ENCODE data around the gene NRXN3.

NRXN3 gene

GRCh38 chr14:78170203-78170602 lies at the start of gene NRXN3:
Gene NRXN3 (plus strand): TSS chr14:78170373. CDS start chr14:78243094, 72,721 bp downstream.
- H3K4me3 ChIP-seq (ENCODE audit: low read depth, low read length), result peak within 1 kb of the TSS; percentile 30

- H3K4me3 ChIP-seq (ENCODE audit: low read depth, low read length), result no peak overlapping the region
Observed at GRCh38 chr14:78122436-78122835, 47.7 kb upstream of the NRXN3 start.

GRCh38 chr14:78123650-78124253 lies 46.4 kb upstream of the NRXN3 start:
- no peak overlapping the region for H3K4me3 ChIP-seq (ENCODE audit: low read depth, low read length)

GRCh38 chr14:78127961-78128360 lies 42.2 kb upstream of the NRXN3 start:
- no peak overlapping the region for H3K4me3 ChIP-seq (ENCODE audit: low read depth, low read length)

- no peak overlapping the region for H3K4me3 ChIP-seq (ENCODE audit: low read depth, low read length)
Observed at GRCh38 chr14:78129375-78129774, 40.8 kb upstream of the NRXN3 start.

GRCh38 chr14:78130356-78130755 lies 39.8 kb upstream of the NRXN3 start:
- no peak overlapping the region for H3K4me3 ChIP-seq (ENCODE audit: low read depth, low read length)

- no peak overlapping the region for H3K4me3 ChIP-seq (ENCODE audit: low read depth, low read length)
Observed at GRCh38 chr14:78131201-78131600, 39.0 kb upstream of the NRXN3 start.

- no peak overlapping the region for H3K4me3 ChIP-seq (ENCODE audit: low read depth, low read length)
Observed at GRCh38 chr14:78131616-78132015, 38.6 kb upstream of the NRXN3 start.

GRCh38 chr14:78135450-78135891 lies 34.7 kb upstream of the NRXN3 start:
- H3K4me3 ChIP-seq (ENCODE audit: low read depth, low read length), result no peak overlapping the region

GRCh38 chr14:78136695-78137094 lies 33.5 kb upstream of the NRXN3 start:
- H3K4me3 ChIP-seq (ENCODE audit: low read depth, low read length), result no peak overlapping the region

GRCh38 chr14:78141590-78141989 lies 28.6 kb upstream of the NRXN3 start:
- no peak overlapping the region for H3K4me3 ChIP-seq (ENCODE audit: low read depth, low read length)

- no peak overlapping the region for H3K4me3 ChIP-seq (ENCODE audit: low read depth, low read length)
Observed at GRCh38 chr14:78142998-78143397, 27.2 kb upstream of the NRXN3 start.

- H3K4me3 ChIP-seq (ENCODE audit: low read depth, low read length), result no peak overlapping the region
Observed at GRCh38 chr14:78143489-78144145, 26.6 kb upstream of the NRXN3 start.

GRCh38 chr14:78152201-78153063 lies 17.7 kb upstream of the NRXN3 start:
- H3K4me3 ChIP-seq (ENCODE audit: low read depth, low read length), result no peak overlapping the region

GRCh38 chr14:78153064-78153341 lies 17.2 kb upstream of the NRXN3 start:
- H3K4me3 ChIP-seq (ENCODE audit: low read depth, low read length), result no peak overlapping the region

GRCh38 chr14:78154827-78155226 lies 15.3 kb upstream of the NRXN3 start:
- no peak overlapping the region for H3K4me3 ChIP-seq (ENCODE audit: low read depth, low read length)

GRCh38 chr14:78156196-78156595 lies 14.0 kb upstream of the NRXN3 start:
- no peak overlapping the region for H3K4me3 ChIP-seq (ENCODE audit: low read depth, low read length)

GRCh38 chr14:78157494-78158437 lies 12.4 kb upstream of the NRXN3 start:
- H3K4me3 ChIP-seq (ENCODE audit: low read depth, low read length), result no peak overlapping the region

GRCh38 chr14:78162202-78162601 lies 8.0 kb upstream of the NRXN3 start:
- no peak overlapping the region for H3K4me3 ChIP-seq (ENCODE audit: low read depth, low read length)

- H3K4me3 ChIP-seq (ENCODE audit: low read depth, low read length), result no peak overlapping the region
Observed at GRCh38 chr14:78164226-78164853, 5.8 kb upstream of the NRXN3 start.

Data from iPS-11a (cell line).